ENCODE data around the gene RGL4. TPM values are rescaled to one million over a fixed set of nuclear protein-coding genes. Genes with fewer than 3 reads are reported as not detected.

The RGL4 gene
- total and polyA plus RNA-seq, 2 of the 13 experiments (the other 11 are each of a cell fraction or from before 2014, with no cell fraction given): not detected

- Histone ChIP-seq H3K79me2 (ENCODE audit: insufficient read depth, low read length) (no peaks in the 10 kb centered on the region), H3K27me3 (ENCODE audit: control insufficient read depth in 1 of 2, insufficient read depth in 2 of 2, low read length in 2 of 2) (no peaks in the 10 kb centered on the region), H3K36me3 (replicated peaks in 1 of 2; ENCODE audit: control insufficient read depth in 1 of 2, insufficient read depth in 2 of 2, low read length in 2 of 2) (peaks cover 2 to 15% of the 10 kb centered on the region in 2 experiments; a peak in 3 of 5 replicates), H3K9ac (ENCODE audit: insufficient read depth, low read depth, low read length) (no peak overlapping the region), H4K20me1 (ENCODE audit: insufficient read depth, low read length) (no peaks in the 10 kb centered on the region), H3K4me2 (ENCODE audit: low read depth, low read length) (no peak overlapping the region), H2AFZ (ENCODE audit: low read length) (no peak overlapping the region), H3K27ac (ENCODE audit: extremely low read length, insufficient read depth, low read length) (no peak overlapping the region), H3K4me3 (replicated peaks in 1 of 3; ENCODE audit: insufficient read depth in 1 of 3, low read depth in 2 of 3, low read length in 3 of 3) (no peak overlapping the region), H3K9me3 (ENCODE audit: low read length) (no peaks in the 10 kb centered on the region), H3K4me1 (ENCODE audit: insufficient read depth, low read length) (peaks cover 23% of the 10 kb centered on the region)
- intact Hi-C loops (cut with micrococcal nuclease; ENCODE audit: unreplicated experiment): no loop called here
- 96% methylated on average over 4 of the region's 6 CpGs for WGBS (ENCODE audit: low lambda C conversion rate)
- FAIRE-seq (no peak), DNase-seq (ENCODE audit: low spot score) (no peak), ATAC-seq (no peak)
- ChIA-PET POLR2A (interaction anchor here (2.2 kb wide), 1 partner anchor 9 kb away, joined by 9 read pairs; no protein-coding TSS in a partner anchor), CTCF (ENCODE audit: low intra/inter-chr PET ratio, low total read pairs) (no interaction called here)
- no peak for TF ChIP-seq MEIS1 (CRISPR knock-in tag; IDR thresholded peaks at IDR 0.05; ENCODE audit: borderline replicate concordance)
- TF ChIP-seq ZNF343 (CRISPR knock-in tag; IDR thresholded peaks at IDR 0.05): no peak
- TF ChIP-seq ZNF761 (CRISPR knock-in tag; conservative IDR thresholded peaks at IDR 0.05): no peak
- TF ChIP-seq IRX3 (CRISPR knock-in tag; IDR thresholded peaks at IDR 0.05; ENCODE audit: borderline replicate concordance, low read depth): no peak
- TF ChIP-seq ZNF282 (IDR thresholded peaks at IDR 0.05; ENCODE audit: partially characterized antibody): no peak
- no peak for TF ChIP-seq TBP (CRISPR knock-in tag; IDR thresholded peaks at IDR 0.05)
- no peak for TF ChIP-seq HMGXB4 (CRISPR knock-in tag; IDR thresholded peaks at IDR 0.05; ENCODE audit: borderline replicate concordance in 1 of 2, low read depth in 1 of 2)
- TF ChIP-seq POLR2A (IDR thresholded peaks at IDR 0.05; ENCODE audit: insufficient read depth in 1 of 2, low read depth in 2 of 2, low read length in 2 of 2): no peak
- no peak for TF ChIP-seq FOXO1 (CRISPR knock-in tag; IDR thresholded peaks at IDR 0.05)
- TF ChIP-seq PHF20 (CRISPR knock-in tag; IDR thresholded peaks at IDR 0.05): no peak
- TF ChIP-seq ZNF430 (CRISPR knock-in tag; IDR thresholded peaks at IDR 0.05): no peak
- no peak for TF ChIP-seq CEBPZ (IDR thresholded peaks at IDR 0.05; ENCODE audit: low read length)
- no peak for TF ChIP-seq CHCHD3 (CRISPR knock-in tag; IDR thresholded peaks at IDR 0.05)
- no peak for TF ChIP-seq REL (CRISPR knock-in tag; conservative IDR thresholded peaks at IDR 0.05)
- TF ChIP-seq RARA (CRISPR knock-in tag; IDR thresholded peaks at IDR 0.05): no peak
- BruUV-seq (replicated peaks): no TSS peak
- in situ Hi-C loops (cut with HindIII; ENCODE audit: extremely low pct_ligation_motif_present, low pct_unique_long_range_greater_than_20kb): no loop called here
Measured at GRCh38 chr22:23684026-23684425, 6.8 kb upstream of the RGL4 start.
